Gastroesophageal sphincter (tissue), 4 donors: ENCODE measurements around the gene CIBAR2. TPM values are rescaled to one million over a fixed set of nuclear protein-coding genes. Genes with fewer than 3 reads are reported as not detected.

Experiments used
- ATAC-seq: fragments of 150-250 bp; one replicate; pipeline ENCODE4 v1.9.1; 2016; ENCODE audit warnings: mild to moderate bottlenecking, moderate library complexity
- H3K27ac ChIP-seq, 4 donors: fragments of 200-600 bp; sonication (generic) in 3 of 4; 1 replicate in 3 of 4; 2 replicates in 1 of 4; pipeline ENCODE4 v1.5.1; 2016 to 2019
- H3K27me3 ChIP-seq: fragments of 200-600 bp; sonication (generic); one replicate; pipeline ENCODE4 v1.5.1; 2019
- H3K36me3 ChIP-seq, 2 donors: fragments of 200-600 bp; sonication (generic); one replicate each; pipeline ENCODE4 v1.5.1; 2019; ENCODE audit warnings: control low read depth in 1 of 2
- H3K4me1 ChIP-seq, 3 donors: fragments of 200-600 bp; sonication (generic); 1 replicate in 2 of 3; 2 replicates in 1 of 3; pipeline ENCODE4 v1.5.1; 2016 to 2019; ENCODE audit warnings: control low read depth in 2 of 3
- H3K4me3 ChIP-seq, 2 donors: fragments of 200-600 bp; sonication (generic); one replicate each; pipeline ENCODE4 v1.5.1; 2019; ENCODE audit warnings: mild to moderate bottlenecking in 1 of 2, moderate library complexity in 1 of 2
- H3K9me3 ChIP-seq, 3 donors: fragments of 200-600 bp; sonication (generic); one replicate each; pipeline ENCODE4 v1.5.1; 2017 to 2019; ENCODE audit warnings: control low read depth in 2 of 3
- CTCF ChIP-seq, 4 experiments: fragments of 200-600 bp in 2 of 4; fragments of 450-650 bp in 2 of 4; sonication (generic) in 1 of 4; IDR thresholded peaks; one replicate each; pipeline ENCODE4 v1.5.1; 2017 to 2019; ENCODE audit warnings: antibody characterized with exemption in 4 of 4, mild to moderate bottlenecking in 2 of 4, moderate library complexity in 2 of 4
- EP300 ChIP-seq: sonication (generic); formaldehyde crosslinking; IDR thresholded peaks from one replicate; pipeline ENCODE4 v1.6.1; 2017; ENCODE audit warnings: antibody characterized with exemption, mild to moderate bottlenecking
- POLR2A ChIP-seq, 2 donors: fragments of 450-650 bp; IDR thresholded peaks; one replicate each; pipeline ENCODE4 v1.6.1; 2017; ENCODE audit warnings: antibody characterized with exemption in 2 of 2, mild to moderate bottlenecking in 2 of 2, moderate library complexity in 1 of 2
- POLR2AphosphoS5 ChIP-seq: sonication (generic); formaldehyde crosslinking; IDR thresholded peaks from one replicate; pipeline ENCODE4 v1.6.1; 2017; ENCODE audit warnings: antibody characterized with exemption
- WGBS, 2 donors: methylation state at CpG; one replicate each; pipeline ENCODE4 v1.1.5; 2018; ENCODE audit warnings: low coverage in 1 of 2; 5-methylcytosine and 5-hydroxymethylcytosine counted together
- total RNA-seq, 4 donors: library from RNA; depleted of rRNA; stranded (reverse); fragments of >200 nt; gene quantifications; one replicate each; pipeline ENCODE4 v1.1.0, GENCODE V29; 2016

Gene CIBAR2
- total RNA-seq, 4 donors from 2014 or later: not detected

- Histone ChIP-seq H3K36me3 (peaks cover 0 to 39% of the 10 kb centered on the region in 2 donors), H3K27ac (no peak overlapping the region), H3K4me1 (peaks cover 0 to 27% (median 0%) of the 10 kb centered on the region in 3 donors), H3K9me3 (no peaks in the 10 kb centered on the region), H3K4me3 (no peak overlapping the region), H3K27me3 (no peaks in the 10 kb centered on the region)
- ATAC-seq: no peak
- TF ChIP-seq CTCF (IDR thresholded peaks at IDR 0.05): no peak
- TF ChIP-seq POLR2A (IDR thresholded peaks at IDR 0.05): no peak
- TF ChIP-seq POLR2AphosphoS5: no peak
- no peak for TF ChIP-seq EP300
- WGBS, 2 donors: 100% methylated on average over 2 to 3 of the region's 21 CpGs
These were observed 24.2 kb downstream of the CIBAR2 start for GRCh38 chr16:85087899-85088569.

- H3K4me1 ChIP-seq: peaks cover 0 to 27% (median 0%) of the 10 kb centered on the region in 3 donors
- peak; percentile 56 for ATAC-seq
- no peak for TF ChIP-seq POLR2AphosphoS5
- no peak for TF ChIP-seq POLR2A (IDR thresholded peaks at IDR 0.05)
- TF ChIP-seq CTCF (IDR thresholded peaks at IDR 0.05): peak in 3 of 4 experiments; percentile 70 to 85 (median 81)
- TF ChIP-seq EP300: no peak
- no peaks in the 10 kb centered on the region for H3K27me3 ChIP-seq
- no peaks in the 10 kb centered on the region for H3K9me3 ChIP-seq
- H3K27ac ChIP-seq: no peak overlapping the region
- WGBS, 2 donors: 70% methylated on average over 3 of the region's 37 CpGs; no CpG with 5 or more reads in 1 of the 2 donors
- no peak overlapping the region for H3K4me3 ChIP-seq
- H3K36me3 ChIP-seq: peaks cover 0 to 48% of the 10 kb centered on the region in 2 donors
These were observed 25.7 kb downstream of the CIBAR2 start for GRCh38 chr16:85086347-85087291.

- Histone ChIP-seq H3K27ac (no peak overlapping the region), H3K27me3 (no peaks in the 10 kb centered on the region), H3K4me3 (no peak overlapping the region), H3K36me3 (peaks cover 0 to 57% of the 10 kb centered on the region in 2 donors), H3K9me3 (no peaks in the 10 kb centered on the region), H3K4me1 (peaks cover 0 to 23% (median 0%) of the 10 kb centered on the region in 3 donors)
- no peak for ATAC-seq
- TF ChIP-seq EP300: no peak
- no peak for TF ChIP-seq POLR2AphosphoS5
- TF ChIP-seq POLR2A (IDR thresholded peaks at IDR 0.05): no peak
- TF ChIP-seq CTCF (IDR thresholded peaks at IDR 0.05): no peak
- 95% methylated on average over 11 of the region's 17 CpGs; no CpG with 5 or more reads in 1 of the 2 donors for WGBS, 2 donors
These were observed 26.6 kb downstream of the CIBAR2 start for GRCh38 chr16:85085721-85086120.

GRCh38 chr16:85084841-85085510 lies 27.3 kb downstream of the CIBAR2 start:
- H3K4me3 ChIP-seq: no peak overlapping the region

More at GRCh38 chr16:85084841-85085510, 27.3 kb downstream of the CIBAR2 start:
- TF ChIP-seq POLR2AphosphoS5: no peak
- TF ChIP-seq CTCF (IDR thresholded peaks at IDR 0.05): no peak
- no peak for TF ChIP-seq EP300
- TF ChIP-seq POLR2A (IDR thresholded peaks at IDR 0.05): no peak
- no peaks in the 10 kb centered on the region for H3K9me3 ChIP-seq
- 56 to 71% methylated on average over 2 of the region's 16 CpGs for WGBS, 2 donors
- H3K36me3 ChIP-seq: peaks cover 0 to 60% of the 10 kb centered on the region in 2 donors
- no peaks in the 10 kb centered on the region for H3K27me3 ChIP-seq
- no peak for ATAC-seq
- H3K27ac ChIP-seq: no peak overlapping the region
- peaks cover 0 to 16% (median 0%) of the 10 kb centered on the region in 3 donors for H3K4me1 ChIP-seq
